PC-3 (cell line): ENCODE results near the gene RIC8B. TPM values are rescaled to one million over a fixed set of nuclear protein-coding genes. Genes with fewer than 3 reads are reported as not detected.

Experiments used
- ATAC-seq: fragments of 200-7000 bp; cut with Tn5 transposase; 2 replicates; pipeline ENCODE4 v1.9.1; 2020; ENCODE audit warnings: mild to moderate bottlenecking, moderate library complexity
- BruUV-seq: library from RNA; stranded (reverse); fragments of 400-500 nt; replicated peaks from 2 replicates; lab custom pipeline; 2021; lab: Mats Ljungman, UMichigan
- CTCF ChIA-PET: fragments of 300-600 bp; sonication (Branson Sonifier 250); formaldehyde crosslinking; loops from one replicate; lab custom pipeline; 2022; ENCODE audit warnings: antibody characterized with exemption; lab: Charles Lee
- POLR2A ChIA-PET: fragments of 300-600 bp; sonication (Branson Sonifier 250); formaldehyde crosslinking; loops from one replicate; lab custom pipeline; 2022; ENCODE audit warnings: antibody characterized with exemption; ENCODE audit not compliant: unreplicated experiment; lab: Charles Lee
- DNase-seq: peaks from one replicate; pipeline ENCODE4 v3.0.0-alpha.2; 2015
- H2AFZ ChIP-seq: fragments of 300-600 bp; sonication (generic); 2 replicates; pipeline ENCODE4 v1.6.0; 2016; ENCODE audit warnings: antibody characterized with exemption, low read length
- H3F3A ChIP-seq: fragments of 300-600 bp; sonication (generic); one replicate; pipeline ENCODE4 v1.6.0; 2017; ENCODE audit warnings: antibody characterized with exemption, low read length, control low read depth, mild to moderate bottlenecking; ENCODE audit not compliant: unreplicated experiment
- H3K27ac ChIP-seq: fragments of 300-600 bp; sonication (generic); 2 replicates; pipeline ENCODE4 v1.5.1; 2016; ENCODE audit warnings: mild to moderate bottlenecking, low read length
- H3K27me3 ChIP-seq: fragments of 300-600 bp; sonication (generic); 2 replicates; pipeline ENCODE4 v1.6.1; 2016; ENCODE audit warnings: low read length, mixed read lengths
- H3K36me3 ChIP-seq: fragments of 300-600 bp; sonication (generic); 2 replicates; pipeline ENCODE4 v1.6.1; 2016; ENCODE audit warnings: low read depth, mixed run types, low read length, mixed read lengths
- H3K4me1 ChIP-seq: fragments of 300-600 bp; sonication (generic); 2 replicates; pipeline ENCODE4 v1.5.1; 2016; ENCODE audit warnings: low read length; ENCODE audit not compliant: insufficient read depth
- H3K4me2 ChIP-seq: fragments of 300-600 bp; sonication (generic); 2 replicates; pipeline ENCODE4 v1.6.0; 2016; ENCODE audit warnings: low read length
- H3K4me3 ChIP-seq: fragments of 300-600 bp; sonication (generic); 2 replicates; pipeline ENCODE4 v1.5.1; 2016; ENCODE audit warnings: mild to moderate bottlenecking, low read length, mixed read lengths
- H3K79me2 ChIP-seq: fragments of 300-600 bp; sonication (generic); 2 replicates; pipeline ENCODE4 v1.6.1; 2017; ENCODE audit warnings: low read length, mixed read lengths
- H3K9ac ChIP-seq: fragments of 300-600 bp; sonication (generic); 2 replicates; pipeline ENCODE4 v1.6.0; 2016; ENCODE audit warnings: mild to moderate bottlenecking, low read length
- H3K9me2 ChIP-seq: fragments of 300-600 bp; sonication (generic); replicated peaks from 2 replicates; pipeline ENCODE4 v1.6.1; 2016; ENCODE audit warnings: mixed run types, low read length, mixed read lengths
- H3K9me3 ChIP-seq: fragments of 300-600 bp; sonication (generic); 2 replicates; pipeline ENCODE4 v1.6.1; 2016; ENCODE audit warnings: low read length, mixed read lengths
- H4K20me1 ChIP-seq: fragments of 300-600 bp; sonication (generic); 2 replicates; pipeline ENCODE4 v1.6.1; 2016; ENCODE audit warnings: low read length, mixed read lengths
- CTCF ChIP-seq: fragments of 300-600 bp; sonication (generic); conservative IDR thresholded peaks from 2 replicates; pipeline ENCODE4 v1.5.1; 2017; ENCODE audit warnings: antibody characterized with exemption, low read depth, mild to moderate bottlenecking, low read length
- EZH2 ChIP-seq: fragments of 300-600 bp; sonication (generic); IDR thresholded peaks from one replicate; pipeline ENCODE4 v1.6.1; 2017; ENCODE audit warnings: antibody characterized with exemption, mild to moderate bottlenecking, low read length; ENCODE audit not compliant: unreplicated experiment
- EZH2phosphoT487 ChIP-seq: fragments of 300-600 bp; sonication (generic); IDR thresholded peaks from 2 replicates; pipeline ENCODE4 v1.6.1; 2018; ENCODE audit warnings: mild to moderate bottlenecking, antibody characterized with exemption, low read length, borderline replicate concordance
- intact Hi-C: fragments of 100-400 bp; cut with micrococcal nuclease; formaldehyde crosslinking; loops from 2 replicates; pipeline ENCODE4 v1.9.0; 2023
- total RNA-seq: library from RNA; depleted of rRNA; stranded (reverse); fragments of >200 nt; gene quantifications from 2 replicates; pipeline ENCODE4 v1.2.3, GENCODE V29; 2014

RIC8B gene
- total RNA-seq, 1 experiment from 2014 or later = 8.6 TPM

DNA sequence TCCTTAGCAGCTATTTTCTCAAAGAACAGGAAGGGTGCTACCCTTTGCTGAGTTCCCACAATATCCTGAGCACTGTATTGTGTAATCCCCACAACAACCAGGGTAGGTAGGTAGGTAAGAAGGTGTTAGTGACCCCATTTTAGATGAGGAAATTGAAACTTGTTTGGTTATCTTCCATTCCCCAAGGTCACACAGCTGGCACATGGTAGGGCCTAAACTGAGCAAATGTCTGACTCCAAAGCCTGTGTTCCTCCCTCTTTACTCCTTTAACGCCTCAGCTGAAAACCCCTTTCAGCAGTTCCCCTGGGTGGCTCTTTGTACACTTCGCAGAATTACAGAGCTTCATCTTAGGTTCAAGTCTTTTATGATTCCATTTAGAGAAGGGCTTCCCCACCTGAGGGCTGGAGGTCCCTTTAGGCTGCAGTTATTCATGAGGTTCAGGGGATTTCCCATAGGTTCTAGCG lies 26.5 kb upstream of the RIC8B start:
- no peak for TF ChIP-seq CTCF
- TF ChIP-seq EZH2 = no peak
- no peak for TF ChIP-seq EZH2phosphoT487
- Histone ChIP-seq H3K9ac (no peak overlapping the region), H4K20me1 (no peaks in the 10 kb centered on the region), H3F3A (no peaks in the 10 kb centered on the region), H3K4me1 (no peaks in the 10 kb centered on the region), H3K27ac (no peak overlapping the region), H3K4me2 (no peak overlapping the region), H3K9me2 (no peaks in the 10 kb centered on the region), H3K36me3 (no peaks in the 10 kb centered on the region), H3K4me3 (no peak overlapping the region), H3K27me3 (peaks cover 25% of the 10 kb centered on the region), H3K79me2 (no peaks in the 10 kb centered on the region), H2AFZ (no peak overlapping the region), H3K9me3 (no peaks in the 10 kb centered on the region)
- intact Hi-C loops = no loop called here
- no TSS peak for BruUV-seq
- ATAC-seq (no peak), DNase-seq (no peak)
- CTCF ChIA-PET = interaction anchor here (0.5 kb wide), 1 partner anchor 10 kb away, joined by 3 read pairs; no protein-coding TSS in a partner anchor
- POLR2A ChIA-PET = no interaction called here

- Histone ChIP-seq H3K36me3 (no peaks in the 10 kb centered on the region), H3K9me3 (no peaks in the 10 kb centered on the region), H3K27me3 (0 out of 2 replicates have a peak, but pooled peaks cover under 1% of the 10 kb centered on the region), H3K4me3 (no peak overlapping the region), H3K27ac (no peak overlapping the region), H3K9ac (no peak overlapping the region), H3K9me2 (no peaks in the 10 kb centered on the region), H3K79me2 (no peaks in the 10 kb centered on the region), H3K4me2 (no peak overlapping the region), H3F3A (no peaks in the 10 kb centered on the region), H2AFZ (no peak overlapping the region), H3K4me1 (no peaks in the 10 kb centered on the region), H4K20me1 (no peaks in the 10 kb centered on the region)
- ChIA-PET POLR2A (no interaction called here), CTCF (no interaction called here)
- DNase-seq (no peak), ATAC-seq (no peak)
- TF ChIP-seq EZH2phosphoT487 = no peak
- TF ChIP-seq CTCF = no peak
- no peak for TF ChIP-seq EZH2
- intact Hi-C loops = no loop called here
- BruUV-seq = no TSS peak
Measured at GRCh38 chr12:106750524-106750923, 24.0 kb upstream of the RIC8B start.

DNA sequence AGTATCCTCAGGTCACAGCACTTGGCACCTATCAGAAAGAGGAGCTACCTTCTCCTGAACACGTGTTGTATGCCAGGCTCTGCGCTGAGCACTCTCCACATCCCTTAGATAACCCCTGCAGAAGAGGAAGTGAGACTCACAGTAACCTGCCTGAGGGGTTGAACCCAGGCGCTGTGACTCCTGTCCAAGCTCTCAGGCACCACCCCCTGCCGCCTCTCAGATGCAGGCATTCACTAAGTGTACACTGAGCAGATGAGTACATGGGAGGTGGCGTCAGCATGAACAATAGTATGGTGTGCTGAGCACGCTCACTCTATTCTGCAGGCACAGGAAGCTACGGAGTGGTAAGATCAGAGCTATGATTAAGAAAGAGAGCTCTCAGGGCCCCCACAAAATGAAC lies 21.0 kb upstream of the RIC8B start:
- H3K4me2 ChIP-seq = no peak overlapping the region

More for the DNA sequence above, 21.0 kb upstream of the RIC8B start:
- no peaks in the 10 kb centered on the region for H3K9me3 ChIP-seq
- TF ChIP-seq EZH2phosphoT487 (no peak), CTCF (no peak), EZH2 (no peak)
- no peaks in the 10 kb centered on the region for H3K9me2 ChIP-seq
- H2AFZ ChIP-seq = no peak overlapping the region
- no peaks in the 10 kb centered on the region for H3F3A ChIP-seq
- ChIA-PET POLR2A (no interaction called here), CTCF (no interaction called here)
- no TSS peak for BruUV-seq
- no peaks in the 10 kb centered on the region for H3K36me3 ChIP-seq
- no peaks in the 10 kb centered on the region for H3K27me3 ChIP-seq
- H3K79me2 ChIP-seq = no peaks in the 10 kb centered on the region
- DNase-seq = no peak
- ATAC-seq = no peak
- no peak overlapping the region for H3K9ac ChIP-seq
- intact Hi-C loops = no loop called here
- H3K4me1 ChIP-seq = no peaks in the 10 kb centered on the region
- H3K27ac ChIP-seq = no peak overlapping the region
- H3K4me3 ChIP-seq = no peak overlapping the region
- no peaks in the 10 kb centered on the region for H4K20me1 ChIP-seq
